GM12878 (cell line): ENCODE measurements around the gene UNK. TPM values are rescaled to one million over a fixed set of nuclear protein-coding genes. Genes with fewer than 3 reads are reported as not detected.

Experiments
- ATF2 ChIP-seq: IDR thresholded peaks from 2 replicates; pipeline ENCODE4 v1.6.1; 2012; ENCODE audit warnings: low read length, inconsistent platforms
- BACH1 ChIP-seq: fragments of 450-650 bp; IDR thresholded peaks from 2 replicates; pipeline ENCODE4 v1.6.1; 2017; ENCODE audit warnings: mild to moderate bottlenecking, borderline replicate concordance
- BMI1 ChIP-seq: fragments of 450-650 bp; IDR thresholded peaks from 2 replicates; pipeline ENCODE4 v1.6.1; 2016; ENCODE audit warnings: mild to moderate bottlenecking, moderate library complexity, borderline replicate concordance
- CHD1 ChIP-seq: IDR thresholded peaks from 2 replicates; pipeline ENCODE4 v1.6.1; 2012; ENCODE audit warnings: low read depth, low read length, improper control_type of control experiment
- CTCF ChIP-seq, 3 experiments: IDR thresholded peaks in 2 of 3; conservative IDR thresholded peaks in 1 of 3; 2 replicates each; pipeline ENCODE4 v1.5.1; 2011; ENCODE audit warnings: low read depth in 3 of 3, low read length in 3 of 3, mild to moderate bottlenecking in 3 of 3, control low read depth in 2 of 3, moderate library complexity in 2 of 3, inconsistent platforms in 1 of 3, mixed read lengths in 1 of 3; ENCODE audit not compliant: control insufficient read depth in 2 of 3, insufficient read depth in 1 of 3; ENCODE audit errors: extremely low read depth in 1 of 3
- E2F8 ChIP-seq: fragments of 450-650 bp; IDR thresholded peaks from 2 replicates; pipeline ENCODE4 v1.6.1; 2018; ENCODE audit warnings: mild to moderate bottlenecking, low read depth, moderate library complexity; ENCODE audit not compliant: partially characterized antibody
- EED ChIP-seq: sonication (generic); IDR thresholded peaks from 2 replicates; pipeline ENCODE4 v1.6.1; 2016; ENCODE audit warnings: antibody characterized with exemption, low read depth
- EZH2 ChIP-seq: IDR thresholded peaks from 2 replicates; pipeline ENCODE4 v1.6.1; 2012; ENCODE audit warnings: low read depth, mild to moderate bottlenecking, control low read depth, inconsistent platforms, low read length, borderline replicate concordance; ENCODE audit not compliant: control insufficient read depth
- HDAC6 ChIP-seq: fragments of 200-600 bp; sonication (generic); IDR thresholded peaks from one replicate; pipeline ENCODE4 v1.8.0; 2017; ENCODE audit warnings: antibody characterized with exemption; ENCODE audit not compliant: unreplicated experiment
- KLF5 ChIP-seq: fragments of 450-650 bp; IDR thresholded peaks from 2 replicates; pipeline ENCODE4 v1.6.1; 2014; ENCODE audit warnings: mild to moderate bottlenecking; ENCODE audit not compliant: partially characterized antibody
- MYC ChIP-seq: IDR thresholded peaks from 2 replicates; pipeline ENCODE4 v1.6.1; 2011; ENCODE audit warnings: mild to moderate bottlenecking, low read length, moderate library complexity, inconsistent platforms; ENCODE audit not compliant: insufficient read depth, insufficient replicate concordance, insufficient read length, severe bottlenecking
- SMAD1 ChIP-seq: fragments of 450-650 bp; IDR thresholded peaks from 2 replicates; pipeline ENCODE4 v1.6.1; 2018; ENCODE audit warnings: mild to moderate bottlenecking, low read depth; ENCODE audit not compliant: partially characterized antibody
- SP1 ChIP-seq: IDR thresholded peaks from one replicate; pipeline ENCODE4 v1.6.1; 2011; ENCODE audit warnings: low read depth, low read length
- STAT1 ChIP-seq: fragments of 450-650 bp; conservative IDR thresholded peaks from 2 replicates; pipeline ENCODE4 v1.6.1; 2014; ENCODE audit warnings: antibody characterized with exemption, mild to moderate bottlenecking
- ZNF687 ChIP-seq: fragments of 450-650 bp; IDR thresholded peaks from 2 replicates; pipeline ENCODE4 v1.6.1; 2017; ENCODE audit warnings: mild to moderate bottlenecking, moderate library complexity
- polyA plus RNA-seq, 11 experiments: library from polyadenylated mRNA; depleted of rRNA in 4 of 11; unstranded in 6 of 11; stranded (reverse) in 5 of 11; fragments of >200 nt; fragmentation: Nextera tagmentation in 4 of 11; fragmentation: Illumina TruSeq in 1 of 11; extraction: Ambion mirVana in 4 of 11; extraction: Trizol in 1 of 11; gene quantifications; 1 replicate in 1 of 11; 2 replicates in 10 of 11; pipeline versions ENCODE4 v1.2.1 to v1.2.3, GENCODE V29; 2011 to 2016; ENCODE audit warnings: inconsistent platforms in 2 of 11, missing spikeins in 2 of 11, low read depth in 1 of 11
- total RNA-seq, 4 experiments: library from RNA; depleted of rRNA in 3 of 4; stranded (reverse); fragments of >200 nt in 3 of 4; fragmentation: Illumina TruSeq in 1 of 4; extraction: Trizol in 1 of 4; gene quantifications; 2 replicates each; pipeline versions ENCODE4 v1.2.1 to v1.2.3, GENCODE V29; 2013 to 2021

UNK gene
- total and polyA plus RNA-seq, 10 of the 15 experiments (the other 5 are each of a cell fraction or from before 2014, with no cell fraction given), result 8.9 to 34.5 (median 27.3) TPM

GRCh38 chr17:75777296-75777922 lies 7.2 kb upstream of the UNK start (continued):
- TF ChIP-seq ZNF687 (peak; percentile 28; the same call in 1 of the 2 replicates), STAT1 (no peak), SMAD1 (peak; percentile 55), BMI1 (0 out of 2 replicates have a peak, but pooled peaks have one; percentile 33), SP1 (no peak), CTCF (IDR thresholded peaks at IDR 0.05 in 2 of 3, conservative IDR thresholded peaks at IDR 0.05 in 1 of 3; ENCODE audit: control insufficient read depth in 2 of 3, extremely low read depth in 1 of 3, insufficient read depth in 1 of 3, low read depth in 3 of 3, low read length in 3 of 3) (no peak), MYC (no peak), BACH1 (peak; percentile 52; the same call in 1 of the 2 replicates), KLF5 (no peak), EZH2 (no peak), ATF2 (no peak), CHD1 (no peak), E2F8 (no peak), EED (no peak), HDAC6 (no peak)
